ENCODE measurements around the gene CSNK1G2. TPM values are rescaled to one million over a fixed set of nuclear protein-coding genes. Genes with fewer than 3 reads are reported as not detected.

Gene CSNK1G2
- total RNA-seq, 1 experiment from 2014 or later: 126 TPM

DNA sequence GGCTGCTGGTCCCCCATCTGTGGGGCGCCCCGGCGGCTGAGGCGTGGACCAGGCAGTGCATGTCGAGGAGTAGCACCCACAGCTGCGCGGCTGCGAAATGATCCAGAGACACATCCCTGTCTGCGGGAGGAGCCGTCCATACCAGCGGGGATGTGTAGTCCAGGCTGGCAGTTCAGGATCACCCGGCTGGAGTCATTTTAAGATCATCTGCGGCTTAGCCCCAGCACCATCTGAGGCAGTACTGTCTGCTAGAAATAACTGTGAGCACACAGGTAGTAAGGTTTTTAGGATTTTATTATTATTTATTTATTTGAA lies 32.7 kb upstream of the CSNK1G2 start:
- Mint-ChIP-seq H3K27ac (no peak overlapping the region), H3K36me3 (peaks cover 3% of the 10 kb centered on the region; the same call in 1 of the 2 replicates), H3K27me3 (ENCODE audit: low read depth) (no peaks in the 10 kb centered on the region), H3K4me3 (no peak overlapping the region), H3K9me3 (no peaks in the 10 kb centered on the region), H3K4me1 (peaks cover 17% of the 10 kb centered on the region)
- POLR2A ChIA-PET: no interaction called here
- ATAC-seq (no peak), DNase-seq (ENCODE audit: low spot score) (no peak)
- no peak for TF ChIP-seq HMGA2 (CRISPR knock-in tag; IDR thresholded peaks at IDR 0.05)
- TF ChIP-seq, protein P1, sequence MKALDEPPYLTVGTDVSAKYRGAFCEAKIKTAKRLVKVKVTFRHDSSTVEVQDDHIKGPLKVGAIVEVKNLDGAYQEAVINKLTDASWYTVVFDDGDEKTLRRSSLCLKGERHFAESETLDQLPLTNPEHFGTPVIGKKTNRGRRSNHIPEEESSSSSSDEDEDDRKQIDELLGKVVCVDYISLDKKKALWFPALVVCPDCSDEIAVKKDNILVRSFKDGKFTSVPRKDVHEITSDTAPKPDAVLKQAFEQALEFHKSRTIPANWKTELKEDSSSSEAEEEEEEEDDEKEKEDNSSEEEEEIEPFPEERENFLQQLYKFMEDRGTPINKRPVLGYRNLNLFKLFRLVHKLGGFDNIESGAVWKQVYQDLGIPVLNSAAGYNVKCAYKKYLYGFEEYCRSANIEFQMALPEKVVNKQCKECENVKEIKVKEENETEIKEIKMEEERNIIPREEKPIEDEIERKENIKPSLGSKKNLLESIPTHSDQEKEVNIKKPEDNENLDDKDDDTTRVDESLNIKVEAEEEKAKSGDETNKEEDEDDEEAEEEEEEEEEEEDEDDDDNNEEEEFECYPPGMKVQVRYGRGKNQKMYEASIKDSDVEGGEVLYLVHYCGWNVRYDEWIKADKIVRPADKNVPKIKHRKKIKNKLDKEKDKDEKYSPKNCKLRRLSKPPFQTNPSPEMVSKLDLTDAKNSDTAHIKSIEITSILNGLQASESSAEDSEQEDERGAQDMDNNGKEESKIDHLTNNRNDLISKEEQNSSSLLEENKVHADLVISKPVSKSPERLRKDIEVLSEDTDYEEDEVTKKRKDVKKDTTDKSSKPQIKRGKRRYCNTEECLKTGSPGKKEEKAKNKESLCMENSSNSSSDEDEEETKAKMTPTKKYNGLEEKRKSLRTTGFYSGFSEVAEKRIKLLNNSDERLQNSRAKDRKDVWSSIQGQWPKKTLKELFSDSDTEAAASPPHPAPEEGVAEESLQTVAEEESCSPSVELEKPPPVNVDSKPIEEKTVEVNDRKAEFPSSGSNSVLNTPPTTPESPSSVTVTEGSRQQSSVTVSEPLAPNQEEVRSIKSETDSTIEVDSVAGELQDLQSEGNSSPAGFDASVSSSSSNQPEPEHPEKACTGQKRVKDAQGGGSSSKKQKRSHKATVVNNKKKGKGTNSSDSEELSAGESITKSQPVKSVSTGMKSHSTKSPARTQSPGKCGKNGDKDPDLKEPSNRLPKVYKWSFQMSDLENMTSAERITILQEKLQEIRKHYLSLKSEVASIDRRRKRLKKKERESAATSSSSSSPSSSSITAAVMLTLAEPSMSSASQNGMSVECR (CRISPR knock-in tag; IDR thresholded peaks at IDR 0.05; ENCODE audit: borderline replicate concordance): no peak
- no peak for TF ChIP-seq ZNF281 (CRISPR knock-in tag; IDR thresholded peaks at IDR 0.05)
- no peak for TF ChIP-seq JAZF1 (CRISPR knock-in tag; IDR thresholded peaks at IDR 0.05)
- no peak for TF ChIP-seq ZNF317 (CRISPR knock-in tag; IDR thresholded peaks at IDR 0.05; ENCODE audit: borderline replicate concordance, low read depth)
- no peak for TF ChIP-seq ESRRA (CRISPR knock-in tag; IDR thresholded peaks at IDR 0.05; ENCODE audit: borderline replicate concordance)
- no peak for TF ChIP-seq CTCF (IDR thresholded peaks at IDR 0.05)
- TF ChIP-seq ATF1 (CRISPR knock-in tag; IDR thresholded peaks at IDR 0.05): no peak
- TF ChIP-seq ETV6 (CRISPR knock-in tag; IDR thresholded peaks at IDR 0.05): no peak
- no peak for TF ChIP-seq ZNF263 (CRISPR knock-in tag; IDR thresholded peaks at IDR 0.05; ENCODE audit: low read depth)
- CTCF ChIA-PET: interaction anchor here (0.9 kb wide), 1 partner anchor 11 kb away, joined by 3 read pairs; no protein-coding TSS in a partner anchor

GRCh38 chr19:1909761-1910080 lies 31.3 kb upstream of the CSNK1G2 start:
- H3K36me3 Mint-ChIP-seq: peaks cover 6% of the 10 kb centered on the region; the same call in 1 of the 2 replicates
- TF ChIP-seq NFE2L1 (CRISPR knock-in tag; IDR thresholded peaks at IDR 0.05) (no peak), NFYB (CRISPR knock-in tag; conservative IDR thresholded peaks at IDR 0.05; ENCODE audit: low read depth) (no peak), NFATC4 (CRISPR knock-in tag; IDR thresholded peaks at IDR 0.05) (no peak)
- H3K9me3 Mint-ChIP-seq: no peaks in the 10 kb centered on the region
- H3K27ac Mint-ChIP-seq: no peak overlapping the region; the same call in 1 of the 2 replicates
- DNase-seq (ENCODE audit: low spot score): no peak
- ChIA-PET POLR2A (no interaction called here), CTCF (interaction anchor here (2.0 kb wide), 1 partner anchor 12 kb away, joined by 6 read pairs; no protein-coding TSS in a partner anchor)
- H3K4me3 Mint-ChIP-seq: no peak overlapping the region
- ATAC-seq: no peak
- peaks cover 5% of the 10 kb centered on the region for H3K4me1 Mint-ChIP-seq
- no peaks in the 10 kb centered on the region for H3K27me3 Mint-ChIP-seq (ENCODE audit: low read depth)

- ATAC-seq: no peak
- CTCF ChIA-PET: interaction anchor here (1.4 to 2.0 kb wide), 2 partner anchors 13 to 20 kb away, joined by 5 to 6 read pairs; no protein-coding TSS in a partner anchor
- no peak for DNase-seq (ENCODE audit: low spot score)
- peaks cover 6% of the 10 kb centered on the region; the same call in 1 of the 2 replicates for H3K36me3 Mint-ChIP-seq
- POLR2A ChIA-PET: no interaction called here
- peak overlapping the region; percentile 76; the same call in 1 of the 2 replicates for H3K27ac Mint-ChIP-seq
- H3K4me1 Mint-ChIP-seq: peaks cover 5% of the 10 kb centered on the region
- no peaks in the 10 kb centered on the region for H3K27me3 Mint-ChIP-seq (ENCODE audit: low read depth)
- H3K4me3 Mint-ChIP-seq: no peak overlapping the region
- no peaks in the 10 kb centered on the region for H3K9me3 Mint-ChIP-seq
- TF ChIP-seq NR2C2 (CRISPR knock-in tag; IDR thresholded peaks at IDR 0.05) (no peak), TCF7 (CRISPR knock-in tag; IDR thresholded peaks at IDR 0.05; ENCODE audit: low read depth) (no peak), ATF1 (CRISPR knock-in tag; IDR thresholded peaks at IDR 0.05) (no peak), STAT6 (CRISPR knock-in tag; conservative IDR thresholded peaks at IDR 0.05; ENCODE audit: low read depth) (no peak)
- TF ChIP-seq, protein P2, sequence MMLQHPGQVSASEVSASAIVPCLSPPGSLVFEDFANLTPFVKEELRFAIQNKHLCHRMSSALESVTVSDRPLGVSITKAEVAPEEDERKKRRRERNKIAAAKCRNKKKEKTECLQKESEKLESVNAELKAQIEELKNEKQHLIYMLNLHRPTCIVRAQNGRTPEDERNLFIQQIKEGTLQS (CRISPR knock-in tag; conservative IDR thresholded peaks at IDR 0.05): no peak
Observed at GRCh38 chr19:1910177-1910576, 30.8 kb upstream of the CSNK1G2 start.

Data from WTC11 (cell line).